ENCODE data around the gene KRT36.

GRCh38 chr17:41529491-41529915 is 39.8 kb upstream of the KRT36 start:
- TF ChIP-seq CTCF (IDR thresholded peaks at IDR 0.05; ENCODE audit: low read length) (no peak), EZH2 (optimal IDR thresholded peaks at IDR 0.05; ENCODE audit: low read depth, low read length) (no peak), EZH2phosphoT487 (IDR thresholded peaks at IDR 0.05; ENCODE audit: low read length) (no peak)
